HG03558 (cell line): Measurements from ENCODE around the gene GSN.

Source experiments
- ATAC-seq: cut with Tn5 transposase; IDR thresholded peaks from one replicate; pipeline ENCODE4 v1.9.1; 2021; ENCODE audit warnings: moderate number of reproducible peaks; ENCODE audit not compliant: unreplicated experiment; ENCODE audit errors: extremely low read depth

GSN gene

DNA sequence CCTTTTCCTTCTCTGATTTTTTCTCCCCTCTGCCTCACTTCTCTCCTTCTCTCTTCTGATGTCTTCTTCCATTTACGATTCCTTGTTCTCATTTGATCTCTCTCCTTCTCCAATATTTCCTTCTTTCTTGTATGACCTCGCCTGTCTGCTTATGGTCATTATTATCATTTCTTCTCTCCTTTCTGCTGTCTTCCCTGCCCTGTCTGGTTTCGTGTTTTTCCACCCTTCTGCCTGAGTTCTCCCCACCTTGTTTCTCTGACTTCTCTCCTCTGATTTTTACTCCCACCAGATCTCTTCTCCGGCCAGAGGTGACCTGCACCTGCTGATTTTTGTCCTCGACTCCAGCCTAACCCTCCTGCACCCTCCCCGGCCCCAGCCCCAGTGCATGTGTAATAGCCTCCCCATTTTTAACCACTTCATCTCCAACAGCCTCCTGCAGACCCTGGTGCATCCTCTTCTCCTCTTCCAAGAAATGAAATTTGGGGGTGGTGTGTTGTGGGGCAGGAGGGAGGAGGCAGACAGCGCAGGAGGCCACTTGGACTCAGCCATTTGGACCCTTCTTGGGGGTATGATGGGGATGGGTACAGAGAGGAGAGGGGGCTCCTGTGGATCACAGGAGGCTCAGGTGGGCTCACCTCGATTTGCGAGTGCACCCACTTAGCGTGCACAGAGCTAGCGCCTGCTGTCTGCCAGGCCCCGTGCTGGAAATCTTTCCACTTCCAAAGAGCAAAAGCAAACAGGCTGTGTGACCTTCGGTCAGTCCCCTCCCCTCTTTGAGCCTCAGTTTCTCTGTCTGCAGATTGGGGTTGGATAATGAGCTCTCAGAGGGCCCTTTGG is 32.5 kb downstream of the GSN start:
- ATAC-seq: no peak

DNA sequence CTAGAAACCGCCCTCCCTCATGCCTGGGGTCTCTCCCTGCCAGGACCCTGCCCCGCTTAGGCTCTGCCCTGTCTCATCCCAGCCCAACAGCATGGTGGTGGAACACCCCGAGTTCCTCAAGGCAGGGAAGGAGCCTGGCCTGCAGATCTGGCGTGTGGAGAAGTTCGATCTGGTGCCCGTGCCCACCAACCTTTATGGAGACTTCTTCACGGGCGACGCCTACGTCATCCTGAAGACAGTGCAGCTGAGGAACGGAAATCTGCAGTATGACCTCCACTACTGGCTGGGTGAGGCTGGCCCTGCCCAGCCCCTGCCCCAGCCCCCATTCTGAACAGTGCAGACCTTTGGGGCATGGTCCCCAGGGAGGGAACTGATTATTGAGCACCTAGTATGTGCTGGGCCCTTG is 33.9 kb downstream of the GSN start:
- ATAC-seq: no peak

DNA sequence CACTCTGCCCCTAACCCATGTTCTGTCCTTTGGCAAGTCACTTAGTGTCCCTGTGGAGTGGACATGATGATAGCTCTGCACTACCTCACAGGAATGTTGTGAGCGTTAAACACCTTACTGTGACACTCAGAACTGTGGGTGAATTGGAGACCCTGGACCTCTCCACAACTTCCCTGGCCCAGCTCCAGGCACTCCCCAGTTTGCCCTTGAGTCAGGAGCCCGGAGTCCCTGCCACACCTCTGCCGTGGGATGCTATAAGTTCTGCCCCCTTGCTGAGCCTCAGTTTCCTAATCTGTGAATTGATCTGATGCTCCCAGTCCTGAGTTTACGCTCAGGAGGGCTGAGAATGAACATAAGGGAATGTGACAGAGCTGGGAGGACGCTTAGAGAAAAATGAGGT is 34.4 kb downstream of the GSN start:
- ATAC-seq: no peak

DNA sequence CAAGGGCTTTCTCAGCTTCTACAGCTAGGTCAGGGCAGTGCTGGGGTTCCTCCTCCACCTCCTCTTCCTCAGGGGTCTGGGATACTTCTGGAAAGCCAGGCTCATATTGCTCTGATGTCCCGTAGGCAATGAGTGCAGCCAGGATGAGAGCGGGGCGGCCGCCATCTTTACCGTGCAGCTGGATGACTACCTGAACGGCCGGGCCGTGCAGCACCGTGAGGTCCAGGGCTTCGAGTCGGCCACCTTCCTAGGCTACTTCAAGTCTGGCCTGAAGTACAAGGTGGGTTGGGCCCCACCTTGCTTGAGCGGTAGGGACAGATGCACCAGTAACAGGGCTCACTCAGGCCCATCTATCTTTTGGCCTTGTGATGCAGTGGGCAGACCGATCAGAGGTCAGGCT is 34.8 kb downstream of the GSN start:
- ATAC-seq: no peak

GRCh38 chr9:121303456-121304451 is 35.8 kb downstream of the GSN start:
- no peak for ATAC-seq

- no peak for ATAC-seq
Observed at GRCh38 chr9:121304707-121305106, 36.7 kb downstream of the GSN start.

- no peak for ATAC-seq
Observed at GRCh38 chr9:121305269-121305994, 37.5 kb downstream of the GSN start.

DNA sequence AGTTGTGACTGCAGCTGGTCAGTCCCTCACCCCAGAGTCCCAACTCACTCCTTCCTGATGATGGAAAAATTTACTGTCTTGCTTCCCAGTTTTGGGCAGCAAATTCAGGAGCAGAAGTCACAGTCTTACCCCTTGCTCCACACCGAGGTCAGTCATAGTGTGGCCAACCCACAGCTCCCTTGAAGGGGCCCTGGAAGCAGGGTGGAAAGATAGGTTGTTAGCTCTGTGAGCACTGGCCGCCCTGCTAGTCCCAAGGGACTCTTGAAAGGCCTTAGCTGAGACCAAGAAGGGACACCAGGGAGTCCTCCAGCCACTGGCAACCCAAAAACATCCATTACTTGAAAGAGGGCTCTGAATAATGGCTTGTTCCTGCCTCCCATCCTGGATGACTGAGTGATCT is 40.0 kb downstream of the GSN start:
- no peak for ATAC-seq

DNA sequence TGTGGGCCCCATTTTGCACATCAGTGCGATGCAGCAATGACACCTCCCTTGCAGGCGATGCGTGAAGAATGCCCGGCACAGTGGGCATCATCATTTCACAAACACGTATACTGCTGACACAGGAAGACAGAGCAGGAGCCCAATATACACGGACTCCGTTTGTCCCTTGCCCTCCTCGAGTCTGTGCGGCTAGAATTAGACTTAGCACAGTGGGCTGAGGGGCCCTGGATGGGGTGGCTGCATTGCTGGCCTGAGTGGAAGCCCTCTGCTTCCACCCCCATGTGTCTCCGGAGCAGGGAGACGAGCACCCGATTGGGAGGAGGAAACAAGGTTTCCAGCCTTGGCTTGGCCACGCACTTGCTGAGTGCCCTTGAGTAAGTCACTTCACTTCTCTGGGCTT is 40.8 kb downstream of the GSN start:
- no peak for ATAC-seq

- no peak for ATAC-seq
Observed at GRCh38 chr9:121309171-121309570, 41.2 kb downstream of the GSN start.

- ATAC-seq: no peak
Observed at GRCh38 chr9:121309833-121310425, 42.0 kb downstream of the GSN start.

DNA sequence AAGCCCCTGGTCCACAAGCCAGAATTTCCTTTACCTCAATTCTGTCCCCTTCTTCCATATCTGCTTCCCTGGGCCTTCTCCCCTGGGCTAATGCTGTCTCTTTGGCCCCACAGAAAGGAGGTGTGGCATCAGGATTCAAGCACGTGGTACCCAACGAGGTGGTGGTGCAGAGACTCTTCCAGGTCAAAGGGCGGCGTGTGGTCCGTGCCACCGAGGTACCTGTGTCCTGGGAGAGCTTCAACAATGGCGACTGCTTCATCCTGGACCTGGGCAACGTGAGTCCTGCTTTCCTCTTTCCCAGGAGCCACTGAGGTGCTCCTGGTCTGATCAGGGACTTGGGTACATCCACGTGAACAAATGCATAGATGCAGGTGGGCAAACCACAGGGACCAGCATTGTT is 42.6 kb downstream of the GSN start:
- no peak for ATAC-seq

DNA sequence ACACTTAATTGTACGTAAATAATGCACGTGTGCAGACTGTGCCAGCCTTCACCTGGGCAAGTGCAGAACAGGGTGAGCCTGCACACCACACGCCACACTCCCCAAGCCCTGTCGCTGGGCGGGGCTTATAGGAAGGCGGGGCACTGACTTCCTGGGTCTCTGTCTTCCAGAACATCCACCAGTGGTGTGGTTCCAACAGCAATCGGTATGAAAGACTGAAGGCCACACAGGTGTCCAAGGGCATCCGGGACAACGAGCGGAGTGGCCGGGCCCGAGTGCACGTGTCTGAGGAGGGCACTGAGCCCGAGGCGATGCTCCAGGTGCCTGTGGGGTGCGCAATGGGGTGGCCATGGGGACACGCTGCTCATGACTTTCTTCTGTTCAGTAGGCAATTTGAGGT is 44.2 kb downstream of the GSN start:
- ATAC-seq: no peak

DNA sequence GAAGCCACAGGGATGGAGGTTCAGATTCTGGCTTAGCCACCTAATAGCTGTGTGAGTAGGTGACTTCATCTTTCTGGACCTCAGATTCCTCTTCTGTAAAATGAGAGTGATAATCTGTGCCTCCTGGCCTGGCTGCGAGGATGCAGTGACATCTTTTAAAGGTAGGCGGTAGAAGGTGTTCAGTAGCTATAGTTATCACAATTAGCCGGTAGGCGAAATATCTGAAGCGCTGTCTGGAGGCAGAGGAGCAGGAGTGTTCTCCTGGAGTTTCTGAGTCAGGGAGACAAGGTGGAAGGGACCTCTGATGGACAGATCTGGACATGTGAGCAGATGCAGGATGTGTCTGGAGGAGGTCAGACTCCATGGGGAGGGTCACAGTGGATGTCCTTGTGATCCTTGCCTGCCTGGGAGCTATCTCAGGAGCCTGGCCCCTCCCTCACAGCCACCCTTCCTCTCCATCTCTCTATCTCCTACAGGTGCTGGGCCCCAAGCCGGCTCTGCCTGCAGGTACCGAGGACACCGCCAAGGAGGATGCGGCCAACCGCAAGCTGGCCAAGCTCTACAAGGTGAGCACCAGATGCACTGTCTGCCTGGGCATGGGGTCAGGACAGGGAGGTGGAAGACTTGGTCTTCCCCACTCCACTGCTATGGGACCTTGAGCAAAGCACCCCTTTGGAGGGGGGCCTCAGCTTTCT is 45.6 kb downstream of the GSN start:
- ATAC-seq: no peak

GRCh38 chr9:121316378-121316777 is 48.4 kb downstream of the GSN start:
- no peak for ATAC-seq

- no peak for ATAC-seq
Observed at GRCh38 chr9:121316852-121317373, 49.0 kb downstream of the GSN start.

- no peak for ATAC-seq
Observed at GRCh38 chr9:121317737-121318630, 50.0 kb downstream of the GSN start.

GRCh38 chr9:121318631-121319382 is 50.8 kb downstream of the GSN start:
- no peak for ATAC-seq
